ENCODE results near the gene GALNT9. TPM values are rescaled to one million over a fixed set of nuclear protein-coding genes. Genes with fewer than 3 reads are reported as not detected.

GALNT9 gene
- polyA plus RNA-seq, 1 donor from 2014 or later = 13.5 TPM

GRCh38 chr12:132284827-132285741 lies 44.3 kb downstream of the GALNT9 start:
- Histone ChIP-seq H3K4me2 (ENCODE audit: low read length) (no peak overlapping the region), H3K36me3 (ENCODE audit: insufficient read depth, low read length) (no peaks in the 10 kb centered on the region)

More at GRCh38 chr12:132284827-132285741, 44.3 kb downstream of the GALNT9 start:
- no peaks in the 10 kb centered on the region for H4K20me1 ChIP-seq (ENCODE audit: insufficient read depth)
- no peaks in the 10 kb centered on the region for H3K79me2 ChIP-seq (replicated peaks; ENCODE audit: insufficient read depth, low read length)
- H3K27ac ChIP-seq (ENCODE audit: low read length) = no peak overlapping the region
- TF ChIP-seq TAF1 (IDR thresholded peaks at IDR 0.05; ENCODE audit: low read depth) (no peak), EP300 (conservative IDR thresholded peaks at IDR 0.05; ENCODE audit: poor library complexity, severe bottlenecking) (no peak), RAD21 (conservative IDR thresholded peaks at IDR 0.05) (no peak), CTCF (IDR thresholded peaks at IDR 0.05; ENCODE audit: poor library complexity, severe bottlenecking) (no peak), MXI1 (conservative IDR thresholded peaks at IDR 0.05; ENCODE audit: poor library complexity, severe bottlenecking) (no peak), REST (IDR thresholded peaks at IDR 0.05; ENCODE audit: borderline replicate concordance) (no peak), EZH2 (IDR thresholded peaks at IDR 0.05; ENCODE audit: borderline replicate concordance, insufficient read depth, low read length, poor library complexity, severe bottlenecking) (no peak), SMC3 (conservative IDR thresholded peaks at IDR 0.05; ENCODE audit: poor library complexity) (no peak), POLR2AphosphoS5 (IDR thresholded peaks at IDR 0.05) (no peak)
- peaks cover 4% of the 10 kb centered on the region for H3K27me3 ChIP-seq (ENCODE audit: insufficient read depth, low read depth, low read length)
- H3K4me3 ChIP-seq (ENCODE audit: low read length) = no peak overlapping the region
- H3K9me2 ChIP-seq (ENCODE audit: insufficient read depth, low read length) = no peaks in the 10 kb centered on the region
- H3K9ac ChIP-seq (ENCODE audit: low read length) = no peak overlapping the region
- H3K9me3 ChIP-seq (ENCODE audit: low read length) = no peaks in the 10 kb centered on the region
- H3F3A ChIP-seq (ENCODE audit: insufficient read depth, low read length, poor library complexity, severe bottlenecking) = no peaks in the 10 kb centered on the region
- no peak overlapping the region for H2AFZ ChIP-seq (ENCODE audit: low read depth, low read length)
